ENCODE data around the gene TMPRSS2.

The TMPRSS2 gene

DNA sequence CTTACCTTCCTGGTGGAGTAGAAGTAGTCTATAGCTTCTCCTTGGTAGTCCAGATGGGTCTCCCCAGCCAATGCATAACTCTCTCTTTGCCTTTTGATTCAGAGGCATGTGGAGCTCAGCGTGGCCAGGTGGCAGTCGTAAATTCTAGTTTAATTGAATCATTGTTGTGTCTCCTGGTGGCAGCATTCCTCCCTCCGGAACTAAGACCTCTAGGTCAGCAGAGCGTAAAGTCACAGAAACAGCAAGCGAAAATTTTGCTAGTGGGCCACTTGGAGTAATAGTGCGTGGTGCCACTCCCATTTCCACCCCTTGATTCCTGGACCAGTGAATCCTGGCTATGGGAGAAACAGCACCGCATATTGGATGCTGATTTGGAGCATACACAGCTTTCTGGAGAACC, 3.9 kb upstream of the TMPRSS2 start:
- in situ Hi-C loops (cut with MboI; ENCODE audit: low pct_unique_long_range_greater_than_20kb, low sequenced_read_pairs), result no loop called here
- no peak for DNase-seq

DNA sequence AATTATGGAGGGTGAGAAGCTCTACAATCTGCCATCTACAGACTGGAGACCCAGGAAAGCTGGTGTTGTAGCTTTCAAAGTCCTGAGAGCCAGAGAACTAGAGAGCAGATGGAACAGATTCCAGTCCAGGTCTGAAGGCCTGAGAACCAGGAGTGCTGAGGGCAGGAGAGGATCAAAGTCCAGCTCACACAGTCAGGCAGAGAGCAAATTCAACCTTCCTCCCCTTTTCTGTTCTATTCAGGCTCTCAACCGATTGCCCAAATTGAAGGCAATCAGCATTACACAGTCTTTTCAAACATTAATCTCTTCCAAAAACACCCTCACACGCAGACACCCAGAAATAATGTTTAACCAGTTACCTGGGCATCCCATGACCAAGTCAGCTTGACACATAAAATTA, 2.5 kb upstream of the TMPRSS2 start:
- no peak for DNase-seq
- in situ Hi-C loops (cut with MboI; ENCODE audit: low pct_unique_long_range_greater_than_20kb, low sequenced_read_pairs), result no loop called here

GRCh38 chr21:41509733-41510132, 1.8 kb upstream of the TMPRSS2 start:
- DNase-seq, result no peak
- in situ Hi-C loops (cut with MboI; ENCODE audit: low pct_unique_long_range_greater_than_20kb, low sequenced_read_pairs), result no loop called here

DNA sequence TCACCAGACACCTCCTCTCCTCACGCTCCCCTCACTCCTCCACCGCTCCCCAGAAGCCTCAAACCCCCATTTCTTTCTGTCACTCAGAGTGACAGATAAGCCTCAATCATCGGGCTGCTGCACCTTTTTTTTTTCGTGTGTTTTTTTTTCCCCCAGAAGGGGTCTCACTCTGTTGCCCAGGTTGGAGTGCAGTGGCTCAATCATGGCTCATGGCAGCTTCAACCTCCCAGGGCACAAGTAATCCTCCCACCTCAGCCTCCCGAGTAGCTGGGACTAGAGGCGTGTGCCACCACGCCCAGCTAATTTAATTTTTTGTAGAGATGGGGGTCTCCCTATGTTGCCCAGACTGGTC, 1.2 kb upstream of the TMPRSS2 start:
- DNase-seq, result no peak
- in situ Hi-C loops (cut with MboI; ENCODE audit: low pct_unique_long_range_greater_than_20kb, low sequenced_read_pairs), result no loop called here

DNA sequence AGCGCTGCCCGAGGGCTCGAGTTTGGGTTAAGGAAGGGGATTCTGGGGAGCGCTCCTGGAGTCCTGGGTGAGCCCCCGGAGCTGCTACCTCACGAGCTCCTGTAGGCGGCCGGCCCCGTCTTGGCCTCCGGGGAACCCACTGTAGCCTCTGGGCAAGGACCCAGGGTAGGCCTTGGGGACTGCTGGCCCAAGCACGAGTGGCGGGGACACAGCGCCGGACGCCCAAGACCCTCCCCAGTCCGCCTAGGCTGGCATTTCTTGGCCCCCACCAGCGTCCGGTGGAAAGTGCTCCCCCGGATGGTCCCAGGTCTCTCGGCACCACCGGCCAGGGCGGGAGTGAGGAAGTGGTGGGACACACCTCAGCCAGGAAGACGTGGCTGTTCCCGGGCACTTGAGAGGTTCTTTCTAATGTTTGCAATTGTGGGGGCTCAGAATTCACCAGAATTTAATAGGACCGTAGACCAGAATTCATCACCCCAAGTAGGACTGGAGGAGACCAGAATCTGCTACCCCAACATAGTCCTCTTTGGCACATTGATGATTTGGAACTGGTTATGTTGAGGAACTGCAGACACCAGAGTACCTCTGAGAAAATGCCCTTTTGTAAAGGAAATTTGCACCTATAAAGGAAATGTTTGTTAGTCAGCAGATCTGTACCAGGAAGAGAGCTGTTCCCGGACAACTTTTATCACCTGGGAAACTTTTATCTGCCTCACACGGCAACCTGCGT, 622 bp upstream of the TMPRSS2 start:
- DNase-seq, result no peak
- in situ Hi-C loops (cut with MboI; ENCODE audit: low pct_unique_long_range_greater_than_20kb, low sequenced_read_pairs), result no loop called here

DNA sequence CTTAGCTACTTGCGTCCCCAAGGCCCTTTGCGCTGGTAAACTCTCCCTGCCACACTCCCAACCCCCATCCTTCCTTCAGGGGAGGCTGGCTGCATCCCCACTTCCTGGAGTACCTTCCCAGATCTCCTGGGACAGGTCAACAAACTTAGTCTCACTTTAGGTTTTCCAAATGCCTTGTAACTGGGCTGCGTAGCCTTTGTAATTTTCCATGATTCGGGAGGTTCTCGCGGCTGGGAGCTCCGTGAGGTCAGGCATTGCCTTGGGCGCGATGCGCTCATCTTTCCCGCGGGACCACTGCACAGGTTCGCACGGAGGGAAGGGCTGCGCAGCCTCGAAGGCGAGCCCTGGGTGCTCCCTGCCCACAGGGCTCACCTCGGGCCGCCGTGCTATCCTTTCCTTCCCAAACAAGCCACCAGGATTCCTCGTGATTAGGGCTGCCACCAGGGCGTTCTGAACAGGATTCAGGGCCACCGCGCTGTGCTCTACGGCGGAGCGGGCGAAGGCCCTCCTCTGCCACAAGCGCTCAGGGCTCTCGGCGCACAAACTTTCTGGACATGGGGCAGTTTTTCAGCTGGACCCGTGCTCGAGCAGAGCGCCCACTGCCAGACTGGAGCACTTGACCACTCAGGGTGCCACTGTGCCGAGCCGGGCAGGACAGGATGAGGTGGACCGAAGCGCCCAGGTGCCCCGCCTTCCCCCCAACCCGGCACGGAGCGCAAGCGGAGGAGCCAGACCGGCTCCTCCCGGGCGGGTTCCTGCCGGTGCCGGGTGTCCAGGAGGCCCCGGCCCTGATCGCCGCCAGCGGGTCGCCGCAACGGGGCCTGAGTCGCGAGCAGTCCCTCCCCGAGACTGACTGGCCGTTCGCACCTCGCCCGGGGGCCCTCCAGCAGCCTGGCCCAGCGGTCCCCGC, 1.1 kb downstream of the TMPRSS2 start:
- no peak for DNase-seq
- in situ Hi-C loops (cut with MboI; ENCODE audit: low pct_unique_long_range_greater_than_20kb, low sequenced_read_pairs), result no loop called here

GRCh38 chr21:41506005-41506594, 1.9 kb downstream of the TMPRSS2 start:
- DNase-seq, result no peak
- in situ Hi-C loops (cut with MboI; ENCODE audit: low pct_unique_long_range_greater_than_20kb, low sequenced_read_pairs), result no loop called here

GRCh38 chr21:41504030-41504429, 3.9 kb downstream of the TMPRSS2 start:
- DNase-seq, result no peak
- in situ Hi-C loops (cut with MboI; ENCODE audit: low pct_unique_long_range_greater_than_20kb, low sequenced_read_pairs), result no loop called here

DNA sequence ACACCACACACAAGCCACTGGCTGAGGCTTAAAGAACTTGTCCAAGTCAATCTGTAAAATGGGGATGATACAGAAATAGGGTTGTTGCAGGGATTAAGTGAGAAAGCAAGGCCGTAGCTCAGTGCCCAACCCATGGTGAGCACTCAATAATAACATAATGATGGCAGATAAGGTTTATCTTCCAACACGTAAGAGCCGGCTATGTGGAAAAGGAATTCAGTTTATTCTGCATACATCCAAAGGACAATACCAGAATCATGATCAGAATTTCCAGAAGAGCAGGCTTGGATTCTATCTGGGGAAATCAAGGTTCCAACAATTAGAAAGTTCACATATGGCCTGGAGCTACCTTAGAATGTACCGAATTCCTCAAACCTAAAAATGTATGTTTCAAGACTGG, 4.6 kb downstream of the TMPRSS2 start:
- DNase-seq, result no peak
- in situ Hi-C loops (cut with MboI; ENCODE audit: low pct_unique_long_range_greater_than_20kb, low sequenced_read_pairs), result no loop called here

DNA sequence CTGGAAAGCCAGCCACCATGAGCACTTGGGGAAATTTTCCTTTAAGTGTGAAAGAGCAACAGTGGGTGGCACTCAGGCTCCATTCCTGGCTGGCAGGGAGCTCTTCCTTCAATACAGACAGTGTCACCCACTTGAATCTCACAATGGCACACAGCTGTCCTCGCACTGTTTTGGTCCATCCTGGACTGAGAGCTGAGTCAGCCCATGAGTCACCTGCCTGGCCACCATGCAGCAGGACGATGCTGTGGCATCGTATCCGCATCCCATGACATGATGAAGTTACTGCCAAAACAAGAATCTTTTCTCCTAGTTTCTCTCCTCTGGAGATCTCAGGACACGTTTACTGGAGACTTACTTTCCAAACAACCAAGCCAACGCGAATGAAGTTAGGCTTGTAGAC, 6.0 kb downstream of the TMPRSS2 start:
- DNase-seq, result no peak
- in situ Hi-C loops (cut with MboI; ENCODE audit: low pct_unique_long_range_greater_than_20kb, low sequenced_read_pairs), result no loop called here

DNA sequence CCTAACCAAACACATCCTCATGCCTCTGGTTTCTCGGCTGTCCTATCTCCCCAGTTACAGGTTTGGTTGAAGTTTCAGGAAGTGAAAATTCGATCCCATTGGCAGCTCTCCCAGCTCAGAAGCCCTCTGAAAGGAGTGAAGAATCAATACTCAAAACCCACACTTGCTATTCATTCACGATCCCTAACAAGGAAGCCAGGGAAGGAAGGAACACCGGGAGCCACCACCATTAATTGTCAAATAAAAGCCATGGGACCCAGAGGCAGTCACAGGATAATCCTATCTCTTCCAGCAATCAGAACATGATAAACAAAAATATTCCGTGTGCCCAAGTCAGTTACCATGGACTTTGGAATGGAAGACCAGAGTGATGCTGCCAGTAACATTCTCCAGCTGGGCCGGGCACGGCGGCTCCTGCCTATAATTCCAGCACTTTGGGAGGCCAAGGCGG, 7.0 kb downstream of the TMPRSS2 start:
- in situ Hi-C loops (cut with MboI; ENCODE audit: low pct_unique_long_range_greater_than_20kb, low sequenced_read_pairs), result no loop called here
- no peak for DNase-seq

DNA sequence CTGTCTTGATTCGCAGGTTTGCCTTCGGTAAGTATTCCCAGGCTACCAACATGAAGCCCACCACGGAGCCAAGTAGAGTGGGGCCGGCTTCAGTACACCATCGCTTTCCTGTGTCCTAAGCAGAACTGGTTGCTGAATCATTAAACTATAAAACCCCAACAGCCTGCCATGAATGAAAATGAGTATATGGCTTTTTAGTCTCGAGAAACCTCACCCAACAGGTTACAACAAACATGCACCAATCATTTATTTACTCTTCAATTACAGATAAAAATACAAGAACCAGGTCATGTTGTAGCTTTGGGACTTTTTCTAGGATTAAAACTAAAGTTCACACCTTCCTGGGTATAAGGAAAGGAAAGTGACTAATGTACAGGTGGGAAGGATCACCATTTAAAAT, 7.6 kb downstream of the TMPRSS2 start:
- DNase-seq, result no peak
- in situ Hi-C loops (cut with MboI; ENCODE audit: low pct_unique_long_range_greater_than_20kb, low sequenced_read_pairs), result no loop called here

DNA sequence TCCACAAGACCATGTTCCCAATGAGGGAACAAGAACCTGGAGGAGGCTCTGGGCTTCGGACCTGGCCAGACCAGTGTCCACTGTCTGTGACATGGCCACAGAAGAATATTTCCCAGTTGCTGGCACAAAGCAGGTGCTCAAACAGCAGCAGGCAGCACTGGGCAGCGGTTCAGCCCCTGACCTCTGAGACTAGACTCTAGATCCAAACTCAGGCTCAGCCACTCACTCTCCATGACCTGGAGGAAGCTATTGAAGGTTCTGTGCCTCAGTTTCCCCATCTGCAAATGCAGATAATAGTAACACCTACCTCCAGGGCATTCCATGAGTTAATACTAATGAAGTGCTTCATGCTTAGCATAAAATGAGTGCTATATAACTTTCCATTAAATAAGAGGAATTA, 8.0 kb downstream of the TMPRSS2 start:
- no peak for DNase-seq
- in situ Hi-C loops (cut with MboI; ENCODE audit: low pct_unique_long_range_greater_than_20kb, low sequenced_read_pairs), result no loop called here

- no peak for DNase-seq
- in situ Hi-C loops (cut with MboI; ENCODE audit: low pct_unique_long_range_greater_than_20kb, low sequenced_read_pairs), result no loop called here
Observed at GRCh38 chr21:41497788-41498187, 10.2 kb downstream of the TMPRSS2 start.

- in situ Hi-C loops (cut with MboI; ENCODE audit: low pct_unique_long_range_greater_than_20kb, low sequenced_read_pairs), result no loop called here
- no peak for DNase-seq
Observed at GRCh38 chr21:41497008-41497407, 10.9 kb downstream of the TMPRSS2 start.

DNA sequence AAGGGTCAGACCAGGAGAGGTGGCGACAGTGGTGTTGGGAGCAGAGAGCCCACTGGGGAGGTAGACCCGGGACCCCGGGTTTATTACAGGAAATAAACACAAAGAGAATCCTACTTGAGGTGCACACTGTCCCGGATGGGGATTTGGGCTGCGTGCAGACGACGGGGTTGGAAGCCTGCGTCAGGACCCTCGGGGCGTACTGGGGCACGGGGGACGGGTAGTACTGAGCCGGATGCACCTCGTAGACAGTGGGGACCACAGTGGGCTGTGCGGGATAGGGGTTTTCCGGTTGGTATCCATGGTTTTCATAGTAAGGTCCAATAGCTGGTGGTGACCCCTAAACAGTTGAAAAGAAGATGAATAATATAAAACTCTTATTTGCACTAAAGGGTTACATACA, 13.7 kb downstream of the TMPRSS2 start:
- no peak for DNase-seq
- in situ Hi-C loops (cut with MboI; ENCODE audit: low pct_unique_long_range_greater_than_20kb, low sequenced_read_pairs), result no loop called here

- DNase-seq, result no peak
- in situ Hi-C loops (cut with MboI; ENCODE audit: low pct_unique_long_range_greater_than_20kb, low sequenced_read_pairs), result no loop called here
Observed at GRCh38 chr21:41491412-41491811, 16.5 kb downstream of the TMPRSS2 start.

- no peak for DNase-seq
- in situ Hi-C loops (cut with MboI; ENCODE audit: low pct_unique_long_range_greater_than_20kb, low sequenced_read_pairs), result no loop called here
Observed at GRCh38 chr21:41490330-41490729, 17.6 kb downstream of the TMPRSS2 start.

GRCh38 chr21:41489329-41489728, 18.6 kb downstream of the TMPRSS2 start:
- no peak for DNase-seq
- in situ Hi-C loops (cut with MboI; ENCODE audit: low pct_unique_long_range_greater_than_20kb, low sequenced_read_pairs), result no loop called here

- in situ Hi-C loops (cut with MboI; ENCODE audit: low pct_unique_long_range_greater_than_20kb, low sequenced_read_pairs), result no loop called here
- no peak for DNase-seq
Observed at GRCh38 chr21:41488080-41488479, 19.9 kb downstream of the TMPRSS2 start.
